MG63 (cell line): ENCODE measurements around the gene LDLRAP1. TPM values are rescaled to one million over a fixed set of nuclear protein-coding genes. Genes with fewer than 3 reads are reported as not detected.

Source experiments
- DNase-seq: peaks from one replicate; pipeline ENCODE4 v3.0.0-alpha.2; 2020
- H3K27me3 ChIP-seq: fragments of 250-450 bp; sonication (Bioruptor Pico); 2 replicates; pipeline ENCODE4 v1.5.1; 2020; ENCODE audit warnings: mild to moderate bottlenecking, moderate library complexity
- H3K36me3 ChIP-seq: fragments of 250-450 bp; sonication (Bioruptor Pico); 2 replicates; pipeline ENCODE4 v1.5.1; 2020; ENCODE audit warnings: mild to moderate bottlenecking, moderate library complexity
- H3K4me3 ChIP-seq: fragments of 250-450 bp; sonication (Bioruptor Pico); 2 replicates; pipeline ENCODE4 v1.5.1; 2020; ENCODE audit warnings: mild to moderate bottlenecking, moderate library complexity
- H3K9me3 ChIP-seq: fragments of 250-450 bp; sonication (Bioruptor Pico); 2 replicates; pipeline ENCODE4 v1.5.1; 2020; ENCODE audit warnings: mild to moderate bottlenecking, moderate library complexity
- total RNA-seq: library from RNA; depleted of rRNA; stranded (reverse); fragments of >200 nt; shearing (Covaris generic); gene quantifications from 2 replicates; pipeline ENCODE4 v1.2.3, GENCODE V29; 2014; ENCODE audit warnings: low replicate concordance; rRNA removed

LDLRAP1 gene
- total RNA-seq, 1 experiment from 2014 or later: 7.8 TPM

DNA sequence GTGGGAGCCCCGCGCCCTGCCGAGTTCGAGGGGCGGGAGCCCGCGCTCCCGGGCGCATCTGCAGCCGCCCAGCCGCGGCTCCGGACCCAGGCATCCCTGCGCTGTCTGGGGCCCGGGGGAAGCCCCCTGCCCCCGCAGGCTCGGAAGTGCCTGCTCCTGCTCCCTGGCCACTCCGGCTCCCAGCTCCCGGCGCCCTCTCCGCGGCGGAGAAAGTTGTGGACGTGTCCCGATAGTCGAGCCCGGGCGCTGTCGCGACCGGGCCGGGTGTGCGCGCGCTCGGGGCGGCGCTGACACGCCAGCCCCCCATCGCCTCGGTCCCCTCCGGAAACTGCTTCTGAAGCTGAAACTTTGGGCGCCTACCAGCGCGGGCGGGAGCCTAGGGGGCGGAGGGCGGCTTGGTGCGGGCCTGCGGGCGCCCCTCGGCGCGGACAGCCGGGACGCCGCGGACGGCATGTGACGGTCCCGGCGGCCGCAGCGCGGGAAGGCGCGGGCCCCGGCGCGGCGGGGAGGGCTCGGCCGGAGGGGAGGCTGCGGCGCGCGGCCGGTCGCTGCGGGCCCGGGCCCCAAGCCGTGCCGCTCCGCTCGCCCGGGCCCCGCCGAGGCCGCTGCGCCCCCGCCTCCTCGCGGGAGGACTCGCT is 73.7 kb downstream of the LDLRAP1 start:
- DNase-seq: no peak
- peaks cover 6% of the 10 kb centered on the region for H3K27me3 ChIP-seq
- peak overlapping the region; percentile 51 for H3K4me3 ChIP-seq
- H3K9me3 ChIP-seq: no peaks in the 10 kb centered on the region
- H3K36me3 ChIP-seq: no peaks in the 10 kb centered on the region

- no peak for DNase-seq
- peaks cover 6% of the 10 kb centered on the region for H3K27me3 ChIP-seq
- no peaks in the 10 kb centered on the region for H3K9me3 ChIP-seq
- H3K4me3 ChIP-seq: no peak overlapping the region
- no peaks in the 10 kb centered on the region for H3K36me3 ChIP-seq
These were observed 74.4 kb downstream of the LDLRAP1 start for GRCh38 chr1:25617625-25618432.

DNA sequence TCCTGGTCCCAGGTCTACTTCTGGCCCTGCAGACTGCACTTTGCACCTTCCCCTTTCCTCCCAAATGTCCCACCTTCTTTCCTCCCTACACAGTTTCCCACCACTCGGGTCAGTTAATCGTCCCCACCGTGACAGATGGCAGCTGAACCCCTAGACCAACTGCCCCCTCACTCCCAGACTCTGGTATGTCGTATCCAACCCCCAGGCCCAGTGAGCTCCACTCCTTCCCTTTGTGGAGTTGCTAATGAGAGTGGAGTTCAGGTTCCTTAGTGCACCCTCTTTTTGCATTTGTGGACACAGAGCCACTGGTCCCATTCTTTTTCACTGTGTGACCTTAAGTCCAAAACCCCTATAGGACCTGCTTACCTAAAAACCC is 75.0 kb downstream of the LDLRAP1 start:
- Histone ChIP-seq H3K9me3 (no peaks in the 10 kb centered on the region), H3K4me3 (no peak overlapping the region), H3K36me3 (no peaks in the 10 kb centered on the region), H3K27me3 (peaks cover 6% of the 10 kb centered on the region)
- no peak for DNase-seq

Other genes starting within 250 kb of the LDLRAP1 start
- 66.1 and 82.2 TPM in 2 replicates for gene TMEM50A, start 205.3 kb upstream of the LDLRAP1 start, total RNA-seq
- 0.36 TPM in 1 of 2 replicates, not detected in the other for gene RHCE, start 122.8 kb upstream of the LDLRAP1 start, total RNA-seq
- 22.6 and 25.8 TPM in 2 replicates for gene MACO1, start 112.7 kb upstream of the LDLRAP1 start, total RNA-seq
- gene MAN1C1, start 73.2 kb downstream of the LDLRAP1 start, total RNA-seq: 0.26 TPM in 1 of 2 replicates, not detected in the other